Measurements from ENCODE around the gene ABHD17A.

Gene ABHD17A

GRCh38 chr19:1839658-1840540, 45.4 kb downstream of the ABHD17A start:
- DNase-seq (ENCODE audit: low read depth), result no peak

GRCh38 chr19:1837625-1838105, 47.6 kb downstream of the ABHD17A start:
- DNase-seq (ENCODE audit: low read depth), result no peak

- no peak for DNase-seq (ENCODE audit: low read depth)
Observed at GRCh38 chr19:1837222-1837565, 48.1 kb downstream of the ABHD17A start.

DNA sequence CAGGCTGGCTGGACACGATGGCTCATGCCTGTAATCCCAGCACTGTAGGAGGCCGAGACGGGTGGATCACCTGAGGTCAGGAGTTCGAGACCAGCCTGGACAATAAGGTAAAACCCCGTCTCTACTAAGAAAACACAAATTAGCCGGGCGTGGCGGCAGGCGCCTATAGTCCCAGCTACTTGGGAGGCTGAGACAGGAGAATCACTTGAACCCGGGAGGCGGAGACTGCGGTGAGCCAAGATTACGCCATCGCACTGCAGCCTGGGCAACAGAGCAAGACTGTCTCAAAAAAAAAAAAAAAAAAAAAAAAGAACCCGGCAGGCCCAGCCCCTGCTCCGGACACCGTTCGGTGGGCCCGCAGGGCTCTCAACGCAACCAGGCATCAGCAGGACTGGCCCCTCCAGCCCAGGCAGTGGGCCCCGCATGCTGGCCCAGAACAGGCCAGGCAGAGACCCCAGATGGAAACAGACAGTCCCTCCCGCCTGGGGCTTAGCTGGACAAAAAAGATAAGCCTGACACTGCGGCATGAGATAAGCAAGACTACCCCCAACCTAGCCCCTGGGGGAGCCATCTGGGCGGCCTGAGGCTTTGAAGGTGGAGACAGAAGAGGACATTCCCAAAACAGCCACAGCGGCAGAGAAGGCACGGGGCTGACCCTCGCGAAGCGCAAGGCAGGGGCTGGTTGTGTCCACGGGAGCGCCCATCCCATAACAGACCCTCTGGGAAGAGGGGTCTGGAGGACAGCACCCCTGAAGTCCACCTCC, 48.7 kb downstream of the ABHD17A start:
- DNase-seq (ENCODE audit: low read depth), result no peak

DNA sequence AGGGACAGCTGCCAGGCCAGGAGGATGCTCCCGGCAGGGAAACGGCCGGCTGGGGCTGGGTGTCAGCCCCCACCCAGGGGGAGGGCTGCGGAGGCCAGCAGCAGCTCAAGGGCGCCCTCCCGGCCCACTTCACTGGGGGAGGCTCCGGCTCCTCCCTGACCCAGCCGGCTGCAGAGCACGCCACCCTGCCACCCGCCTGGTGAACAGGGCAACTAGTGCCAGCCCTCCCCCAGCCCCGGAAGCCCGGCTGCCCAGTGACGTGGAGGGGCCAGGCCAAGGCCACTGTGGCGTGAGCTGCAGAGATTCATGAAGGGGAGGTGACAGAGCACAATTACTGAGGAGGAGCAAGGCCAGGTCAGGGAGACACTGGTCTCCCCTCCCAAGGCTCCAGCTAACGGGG, 51.8 kb downstream of the ABHD17A start:
- DNase-seq (ENCODE audit: low read depth), result no peak

GRCh38 chr19:1832046-1832663, 53.1 kb downstream of the ABHD17A start:
- no peak for DNase-seq (ENCODE audit: low read depth)

GRCh38 chr19:1830978-1831377, 54.3 kb downstream of the ABHD17A start:
- no peak for DNase-seq (ENCODE audit: low read depth)

DNA sequence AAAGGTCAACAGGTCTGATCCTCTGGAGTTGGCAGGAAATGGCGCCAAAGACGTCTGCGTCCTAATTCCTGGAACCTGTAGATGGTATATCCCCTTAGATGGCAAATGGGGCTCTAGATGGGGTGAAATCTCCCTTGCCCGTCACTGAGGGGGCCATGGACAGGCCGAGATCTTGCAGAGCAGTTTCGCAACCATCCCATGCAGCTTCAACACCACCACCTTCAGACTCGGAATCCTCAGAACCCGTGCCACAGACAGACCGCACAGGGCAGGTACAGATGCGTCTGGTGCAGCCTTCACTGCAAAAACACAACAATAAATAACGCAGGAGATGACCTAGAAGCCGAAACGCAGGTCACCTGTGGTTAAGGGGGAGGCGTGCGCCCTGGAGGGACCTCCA, 54.7 kb downstream of the ABHD17A start:
- no peak for DNase-seq (ENCODE audit: low read depth)

- DNase-seq (ENCODE audit: low read depth), result no peak
Observed at GRCh38 chr19:1829958-1830357, 55.3 kb downstream of the ABHD17A start.

DNA sequence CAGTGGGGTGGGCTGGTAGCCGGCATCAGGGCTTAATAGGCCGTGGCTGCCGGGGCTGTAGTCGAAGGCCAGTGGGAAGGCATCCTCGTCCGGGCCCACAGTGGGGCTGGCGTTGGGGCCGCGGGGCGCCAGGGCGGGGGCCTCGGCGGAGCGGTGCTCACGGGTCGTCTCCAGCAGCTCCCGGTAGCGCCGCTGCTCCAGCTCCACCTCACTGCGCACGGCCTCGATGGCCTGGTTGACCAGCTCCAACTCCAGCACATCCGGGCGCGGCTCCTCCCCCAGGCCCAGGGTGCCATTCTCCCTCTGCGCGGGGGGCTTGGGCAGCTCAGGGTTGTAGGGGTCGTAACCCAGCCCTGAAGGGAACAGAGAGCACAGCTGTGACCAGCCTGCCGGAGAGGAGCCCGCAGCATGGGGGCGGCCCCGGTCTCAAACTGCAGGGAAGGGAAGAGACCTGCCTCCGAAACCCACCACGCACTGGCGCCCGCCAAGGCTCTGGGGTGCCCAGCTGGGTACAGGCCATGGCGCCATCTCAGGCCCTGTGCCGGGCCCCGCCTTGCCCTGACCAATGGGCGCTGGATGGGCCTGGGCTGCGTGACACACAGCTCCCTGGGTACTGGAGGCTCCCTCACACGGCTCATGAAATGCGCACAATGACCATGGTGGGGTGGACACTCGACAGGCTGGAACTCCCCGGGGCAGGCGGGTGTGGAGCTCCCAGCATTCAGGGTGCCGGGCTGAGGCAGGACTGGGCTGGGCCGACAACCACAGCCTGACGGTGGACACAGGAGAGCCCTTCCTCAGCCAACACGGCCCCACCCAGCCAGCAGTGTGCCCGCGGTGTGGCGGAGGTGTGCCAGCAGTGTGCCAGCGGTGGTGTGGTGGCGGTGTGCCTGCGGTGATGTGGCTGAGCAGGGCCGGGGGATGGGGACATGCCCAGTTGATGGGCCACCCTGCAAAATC, 56.7 kb downstream of the ABHD17A start:
- DNase-seq (ENCODE audit: low read depth), result no peak

DNA sequence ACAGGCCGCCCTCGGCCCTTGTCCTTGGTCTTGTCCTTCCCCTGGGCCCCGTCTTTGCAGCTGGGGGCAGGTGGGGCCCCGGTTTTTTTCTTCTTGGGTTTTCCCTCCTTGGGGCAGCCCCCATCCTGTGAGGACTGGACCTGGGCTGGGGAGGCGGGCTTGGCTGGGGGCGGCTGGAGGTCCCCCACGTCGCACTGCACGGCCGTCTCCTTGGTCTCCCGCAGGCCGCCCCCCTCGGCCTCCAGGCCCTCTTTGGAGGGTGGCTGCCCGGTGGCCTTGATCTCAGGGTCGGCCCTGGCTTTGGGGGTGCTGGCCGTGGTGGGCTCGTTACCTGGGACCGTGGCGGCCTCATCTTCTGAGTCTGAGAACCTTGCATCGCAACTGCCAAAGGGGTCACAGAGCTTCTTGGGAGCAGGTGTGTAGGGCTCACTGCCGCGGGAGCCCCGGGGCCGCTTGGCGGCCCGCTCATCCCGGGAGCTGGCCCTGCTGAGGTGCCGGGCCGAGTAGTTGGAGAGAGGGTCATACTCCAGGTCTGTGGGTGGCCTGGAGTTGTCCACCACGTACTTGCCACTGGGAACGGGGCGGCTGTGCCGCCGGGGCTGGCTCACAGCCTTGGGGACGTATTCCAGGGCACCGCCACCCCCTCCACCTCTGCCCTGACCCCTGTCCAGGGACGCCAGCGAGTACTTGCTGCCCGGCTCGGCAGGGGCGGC, 57.6 kb downstream of the ABHD17A start:
- no peak for DNase-seq (ENCODE audit: low read depth)
